COR-L47 (cell line): Measurements from ENCODE around the gene NFATC4.

Experiments used
- DNase-seq: peaks from one replicate; lab custom pipeline; 2025; lab: John Stamatoyannopoulos, UW

NFATC4 gene

GRCh38 chr14:24409956-24410355, 42.0 kb downstream of the NFATC4 start:
- DNase-seq, result no peak

- DNase-seq, result peak; percentile 15
These were observed 43.7 kb downstream of the NFATC4 start for GRCh38 chr14:24411443-24412389.

- no peak for DNase-seq
These were observed 46.1 kb downstream of the NFATC4 start for GRCh38 chr14:24414077-24414476.

- DNase-seq, result no peak
These were observed 46.9 kb downstream of the NFATC4 start for GRCh38 chr14:24414732-24415420.

GRCh38 chr14:24415421-24416253, 47.7 kb downstream of the NFATC4 start:
- no peak for DNase-seq

- DNase-seq, result no peak
These were observed 48.4 kb downstream of the NFATC4 start for GRCh38 chr14:24416254-24416931.

- no peak for DNase-seq
These were observed 49.1 kb downstream of the NFATC4 start for GRCh38 chr14:24416932-24417619.

- DNase-seq, result no peak
These were observed 50.0 kb downstream of the NFATC4 start for GRCh38 chr14:24417832-24418491.

GRCh38 chr14:24418492-24418873, 50.5 kb downstream of the NFATC4 start:
- DNase-seq, result no peak

- DNase-seq, result no peak
These were observed 54.3 kb downstream of the NFATC4 start for GRCh38 chr14:24422261-24422660.

GRCh38 chr14:24422694-24423601, 55.0 kb downstream of the NFATC4 start:
- DNase-seq, result no peak

GRCh38 chr14:24425704-24426103, 57.7 kb downstream of the NFATC4 start:
- DNase-seq, result no peak

GRCh38 chr14:24426150-24426911, 58.3 kb downstream of the NFATC4 start:
- no peak for DNase-seq

GRCh38 chr14:24426912-24427536, 59.0 kb downstream of the NFATC4 start:
- DNase-seq, result no peak

- no peak for DNase-seq
These were observed 59.8 kb downstream of the NFATC4 start for GRCh38 chr14:24427537-24428508.

- DNase-seq, result no peak
These were observed 60.8 kb downstream of the NFATC4 start for GRCh38 chr14:24428628-24429394.
